ENCODE data around the gene CD59. TPM values are rescaled to one million over a fixed set of nuclear protein-coding genes. Genes with fewer than 3 reads are reported as not detected.

Gene CD59
- polyA plus RNA-seq, 3 donors, result 3.7 to 34.9 (median 21.1) TPM

DNA sequence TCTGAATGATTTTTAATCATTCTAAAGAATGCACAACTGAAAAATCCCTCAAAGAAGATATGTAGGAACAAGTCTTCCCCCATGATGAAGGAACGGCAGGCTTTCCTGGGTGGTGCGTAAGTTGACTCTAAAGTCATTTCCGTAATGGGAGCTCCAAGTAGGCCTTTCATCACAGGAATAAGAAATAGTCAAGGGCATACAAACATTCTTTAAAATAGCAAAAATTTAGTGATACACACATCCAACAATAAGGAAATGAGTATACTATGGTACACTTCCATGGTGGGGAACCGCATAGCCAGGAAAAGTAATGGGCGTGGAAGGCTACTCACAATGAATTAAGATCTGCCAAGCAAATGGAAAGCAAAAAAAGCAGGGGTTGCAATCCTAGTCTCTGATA is 10.7 kb downstream of the CD59 start:
- no CpG with 5 or more reads among the region's 5 CpGs for WGBS (ENCODE audit: insufficient coverage)
- H3K27me3 ChIP-seq (ENCODE audit: control insufficient read depth in 2 of 2, insufficient read depth in 2 of 2, low read length in 2 of 2), result no peaks in the 10 kb centered on the region
- no peak overlapping the region for H3K27ac Mint-ChIP-seq
- peaks cover 31% of the 10 kb centered on the region for H3K4me1 Mint-ChIP-seq
- H3K4me2 ChIP-seq (replicated peaks; ENCODE audit: extremely low read depth, low read length, poor library complexity, severe bottlenecking), result no peak overlapping the region
- H4K20me1 ChIP-seq (ENCODE audit: insufficient read depth, low read length), result no peaks in the 10 kb centered on the region
- no peaks in the 10 kb centered on the region for H3K79me2 ChIP-seq (ENCODE audit: insufficient read depth, low read length)
- peaks cover 0 to 3% of the 10 kb centered on the region in 2 donors for H3K36me3 Mint-ChIP-seq
- TF ChIP-seq, protein P1, sequence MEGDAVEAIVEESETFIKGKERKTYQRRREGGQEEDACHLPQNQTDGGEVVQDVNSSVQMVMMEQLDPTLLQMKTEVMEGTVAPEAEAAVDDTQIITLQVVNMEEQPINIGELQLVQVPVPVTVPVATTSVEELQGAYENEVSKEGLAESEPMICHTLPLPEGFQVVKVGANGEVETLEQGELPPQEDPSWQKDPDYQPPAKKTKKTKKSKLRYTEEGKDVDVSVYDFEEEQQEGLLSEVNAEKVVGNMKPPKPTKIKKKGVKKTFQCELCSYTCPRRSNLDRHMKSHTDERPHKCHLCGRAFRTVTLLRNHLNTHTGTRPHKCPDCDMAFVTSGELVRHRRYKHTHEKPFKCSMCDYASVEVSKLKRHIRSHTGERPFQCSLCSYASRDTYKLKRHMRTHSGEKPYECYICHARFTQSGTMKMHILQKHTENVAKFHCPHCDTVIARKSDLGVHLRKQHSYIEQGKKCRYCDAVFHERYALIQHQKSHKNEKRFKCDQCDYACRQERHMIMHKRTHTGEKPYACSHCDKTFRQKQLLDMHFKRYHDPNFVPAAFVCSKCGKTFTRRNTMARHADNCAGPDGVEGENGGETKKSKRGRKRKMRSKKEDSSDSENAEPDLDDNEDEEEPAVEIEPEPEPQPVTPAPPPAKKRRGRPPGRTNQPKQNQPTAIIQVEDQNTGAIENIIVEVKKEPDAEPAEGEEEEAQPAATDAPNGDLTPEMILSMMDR (IDR thresholded peaks at IDR 0.05), result no peak
- no peak overlapping the region for H3K9ac ChIP-seq (ENCODE audit: insufficient read depth, low read length, poor library complexity, severe bottlenecking)
- peaks cover 0 to 4% (median 0%) of the 10 kb centered on the region in 3 donors for H3K27me3 Mint-ChIP-seq (ENCODE audit: low read depth in 3 of 3)
- intact Hi-C loops (cut with micrococcal nuclease), result no loop called here
- H3K4me3 ChIP-seq (replicated peaks in 1 of 3; ENCODE audit: low read depth in 2 of 3, low read length in 3 of 3), result no peak overlapping the region
- H3K4me1 ChIP-seq (ENCODE audit: control insufficient read depth in 1 of 2, insufficient read depth in 2 of 2, low read length in 2 of 2), result peaks cover 12 to 14% of the 10 kb centered on the region in 2 donors
- H3K9me3 ChIP-seq (replicated peaks in 1 of 2; ENCODE audit: control insufficient read depth in 1 of 2, insufficient read depth in 1 of 2, low read length in 2 of 2), result no peaks in the 10 kb centered on the region
- no peaks in the 10 kb centered on the region for H3K36me3 ChIP-seq (replicated peaks in 1 of 2; ENCODE audit: control insufficient read depth in 1 of 2, insufficient read depth in 2 of 2, low read length in 2 of 2)
- H3K27ac ChIP-seq (ENCODE audit: low read depth in 1 of 2, low read length in 2 of 2), result no peak overlapping the region
- H2AFZ ChIP-seq (ENCODE audit: insufficient read depth, low read depth, low read length, poor library complexity, severe bottlenecking), result no peak overlapping the region
- no peak overlapping the region for H3K4me3 Mint-ChIP-seq
- no peak for DNase-seq
- peaks cover 0 to 2% (median 0%) of the 10 kb centered on the region in 7 donors for H3K9me3 Mint-ChIP-seq

DNA sequence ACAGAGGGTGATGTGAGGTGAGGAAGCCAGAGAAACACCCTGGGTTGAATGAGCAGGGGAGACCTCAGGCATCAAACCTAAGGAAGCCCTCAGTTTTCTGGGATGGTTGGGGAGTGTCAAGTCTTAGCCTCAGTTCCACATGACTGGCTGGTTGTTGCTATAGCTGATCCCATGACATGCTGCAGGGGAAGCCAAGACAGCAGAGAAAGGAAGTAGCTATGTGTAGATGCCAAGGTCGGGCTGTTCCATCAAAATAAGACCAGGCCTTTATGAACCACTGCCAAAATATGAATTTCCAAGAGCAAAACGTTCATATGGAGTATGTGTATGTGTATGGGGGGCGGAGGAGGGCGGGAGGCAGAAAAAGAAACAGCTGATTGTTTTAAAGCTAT is 11.6 kb downstream of the CD59 start:
- no peak overlapping the region for H3K4me3 Mint-ChIP-seq

More for the DNA sequence above, 11.6 kb downstream of the CD59 start:
- peak overlapping the region in 4 of 7 donors; percentile 4 to 66 (median 36) for H3K27ac Mint-ChIP-seq
- H3K27ac ChIP-seq (ENCODE audit: low read depth in 1 of 2, low read length in 2 of 2), result no peak overlapping the region
- no peak overlapping the region for H3K4me2 ChIP-seq (replicated peaks; ENCODE audit: extremely low read depth, low read length, poor library complexity, severe bottlenecking)
- H3K4me1 ChIP-seq (ENCODE audit: control insufficient read depth in 1 of 2, insufficient read depth in 2 of 2, low read length in 2 of 2), result peaks cover 12 to 14% of the 10 kb centered on the region in 2 donors
- no peaks in the 10 kb centered on the region for H4K20me1 ChIP-seq (ENCODE audit: insufficient read depth, low read length)
- no peaks in the 10 kb centered on the region for H3K36me3 ChIP-seq (replicated peaks in 1 of 2; ENCODE audit: control insufficient read depth in 1 of 2, insufficient read depth in 2 of 2, low read length in 2 of 2)
- 0% methylated on average over 1 of the region's 4 CpGs for WGBS (ENCODE audit: insufficient coverage)
- H3K79me2 ChIP-seq (ENCODE audit: insufficient read depth, low read length), result no peaks in the 10 kb centered on the region
- H3K4me3 ChIP-seq (replicated peaks in 1 of 3; ENCODE audit: low read depth in 2 of 3, low read length in 3 of 3), result no peak overlapping the region
- TF ChIP-seq, protein P1 (IDR thresholded peaks at IDR 0.05), result no peak
- no peaks in the 10 kb centered on the region for H3K9me3 ChIP-seq (replicated peaks in 1 of 2; ENCODE audit: control insufficient read depth in 1 of 2, insufficient read depth in 1 of 2, low read length in 2 of 2)
- no peaks in the 10 kb centered on the region for H3K9me3 Mint-ChIP-seq
- no peak overlapping the region for H2AFZ ChIP-seq (ENCODE audit: insufficient read depth, low read depth, low read length, poor library complexity, severe bottlenecking)
- H3K27me3 Mint-ChIP-seq (ENCODE audit: low read depth in 3 of 3), result peaks cover 0 to 4% (median 0%) of the 10 kb centered on the region in 3 donors
- H3K9ac ChIP-seq (ENCODE audit: insufficient read depth, low read length, poor library complexity, severe bottlenecking), result no peak overlapping the region
- DNase-seq, result peak in 1 of 3 donors; percentile 40
- peaks cover 6 to 8% of the 10 kb centered on the region in 2 donors for H3K36me3 Mint-ChIP-seq
- intact Hi-C loops (cut with micrococcal nuclease), result no loop called here
- H3K27me3 ChIP-seq (ENCODE audit: control insufficient read depth in 2 of 2, insufficient read depth in 2 of 2, low read length in 2 of 2), result no peaks in the 10 kb centered on the region
- H3K4me1 Mint-ChIP-seq, result peaks cover 31% of the 10 kb centered on the region

All from CD14-positive monocyte (primary cell).